K562 (cell line): ENCODE results near the gene SYMPK. TPM values are rescaled to one million over a fixed set of nuclear protein-coding genes. Genes with fewer than 3 reads are reported as not detected.

Experiments
- CBX2 ChIP-seq: fragments of 200-600 bp; sonication (generic); IDR thresholded peaks from one replicate; pipeline ENCODE4 v1.6.1; 2012; ENCODE audit warnings: mild to moderate bottlenecking, low read length, inconsistent platforms; ENCODE audit not compliant: insufficient read depth, poor library complexity, severe bottlenecking
- FOSL1 ChIP-seq: fragments of 200-800 bp; sonication (Bioruptor generic); conservative IDR thresholded peaks from 2 replicates; pipeline ENCODE4 v1.6.1; 2016; ENCODE audit warnings: missing genetic modification characterization, missing compliant biosample characterization
- JUNB ChIP-seq: fragments of 450-650 bp; formaldehyde crosslinking; conservative IDR thresholded peaks from 2 replicates; pipeline ENCODE4 v1.4.0; 2020; ENCODE audit warnings: mild to moderate bottlenecking
- MAFG ChIP-seq: fragments of 450-650 bp; conservative IDR thresholded peaks from 2 replicates; pipeline ENCODE4 v1.6.1; 2016; ENCODE audit warnings: missing genetic modification characterization, missing compliant biosample characterization
- THRAP3 ChIP-seq: fragments of 450-650 bp; IDR thresholded peaks from 2 replicates; pipeline ENCODE4 v1.6.1; 2016; ENCODE audit warnings: mild to moderate bottlenecking, inconsistent platforms, borderline replicate concordance
- ZNF445 ChIP-seq: fragments of 250-450 bp; sonication (Bioruptor Pico); IDR thresholded peaks from 2 replicates; pipeline ENCODE4 v1.4.0; 2020; ENCODE audit warnings: low read depth, mild to moderate bottlenecking, moderate library complexity
- ZNF518B ChIP-seq: fragments of 250-450 bp; sonication (Bioruptor Pico); IDR thresholded peaks from 2 replicates; pipeline ENCODE4 v1.5.0; 2021; ENCODE audit warnings: mild to moderate bottlenecking, moderate library complexity
- polyA plus RNA-seq, 8 experiments: library from polyadenylated mRNA; depleted of rRNA in 4 of 8; stranded (reverse) in 5 of 8; unstranded in 3 of 8; fragments of >200 nt; fragmentation: Nextera tagmentation in 2 of 8; fragmentation: Illumina TruSeq in 1 of 8; extraction: Ambion mirVana in 2 of 8; extraction: Trizol in 1 of 8; gene quantifications; 2 replicates each; pipeline versions ENCODE4 v1.2.1 to v1.2.3, GENCODE V29; 2011 to 2014; ENCODE audit warnings: inconsistent platforms in 1 of 8, missing spikeins in 1 of 8
- total RNA-seq, 7 experiments: library from RNA; depleted of rRNA in 6 of 7; stranded (reverse); fragments of >200 nt in 6 of 7; fragmentation: Illumina TruSeq in 2 of 7; extraction: Trizol in 2 of 7; gene quantifications; 2 replicates each; pipeline versions ENCODE4 v1.2.1 to v1.2.3, GENCODE V29; 2011 to 2021; ENCODE audit warnings: low replicate concordance in 1 of 7
- TF ChIP-seq, protein P1 (sequence below): fragments of 450-650 bp; IDR thresholded peaks from 2 replicates; pipeline ENCODE4 v1.6.1; 2016; ENCODE audit warnings: mild to moderate bottlenecking, moderate library complexity

The SYMPK gene
- total and polyA plus RNA-seq, 9 of the 15 experiments (the other 6 are each of a cell fraction or from before 2014, with no cell fraction given) = 0.73 to 95.5 (median 58.4) TPM

DNA sequence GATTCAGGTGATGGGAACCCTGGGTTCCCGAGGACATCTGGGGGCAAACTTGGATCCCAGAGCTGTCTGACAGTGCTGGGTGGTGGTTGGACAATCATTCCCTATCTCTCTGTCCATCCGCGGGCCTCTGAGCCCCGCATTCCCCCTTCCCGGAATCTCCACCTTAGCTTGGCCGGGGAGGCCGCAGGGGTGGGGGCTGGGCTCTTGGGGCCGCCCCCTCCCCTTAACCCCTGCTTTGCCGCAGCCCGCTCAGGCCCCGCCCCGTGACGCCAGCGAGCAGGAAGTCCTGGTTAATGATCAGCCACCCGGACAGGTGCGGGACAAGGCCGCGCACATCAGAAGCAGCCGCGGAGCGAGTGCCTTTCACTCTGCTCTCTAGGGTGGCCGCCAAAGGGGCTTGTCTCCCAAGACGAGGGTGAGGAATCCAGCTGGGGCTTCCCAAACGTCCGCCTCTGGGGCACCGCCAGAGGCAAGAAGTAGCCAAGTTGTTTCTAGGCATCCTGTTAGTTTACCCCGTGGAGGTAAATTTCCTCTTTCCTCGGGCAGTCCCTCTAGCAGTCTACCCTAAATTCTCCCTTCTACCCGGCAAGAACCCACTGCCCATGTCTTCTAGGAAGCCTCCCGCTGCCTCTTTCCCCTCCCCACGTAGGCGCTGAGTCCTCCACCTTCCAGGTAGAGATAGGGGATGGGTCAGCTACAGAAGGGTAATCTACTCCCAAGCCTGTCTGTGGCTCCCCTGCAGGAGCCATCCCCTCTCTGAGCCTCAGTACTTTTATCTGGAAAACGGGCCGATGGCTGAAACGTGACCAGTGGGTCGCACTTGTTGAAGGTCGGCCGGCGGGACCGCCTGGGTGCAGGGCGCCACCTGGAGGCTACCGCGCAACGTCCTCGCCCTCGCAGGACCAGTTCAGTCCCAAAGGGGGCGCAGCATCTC is 20.0 kb upstream of the SYMPK start (continued):
- TF ChIP-seq, protein P1, sequence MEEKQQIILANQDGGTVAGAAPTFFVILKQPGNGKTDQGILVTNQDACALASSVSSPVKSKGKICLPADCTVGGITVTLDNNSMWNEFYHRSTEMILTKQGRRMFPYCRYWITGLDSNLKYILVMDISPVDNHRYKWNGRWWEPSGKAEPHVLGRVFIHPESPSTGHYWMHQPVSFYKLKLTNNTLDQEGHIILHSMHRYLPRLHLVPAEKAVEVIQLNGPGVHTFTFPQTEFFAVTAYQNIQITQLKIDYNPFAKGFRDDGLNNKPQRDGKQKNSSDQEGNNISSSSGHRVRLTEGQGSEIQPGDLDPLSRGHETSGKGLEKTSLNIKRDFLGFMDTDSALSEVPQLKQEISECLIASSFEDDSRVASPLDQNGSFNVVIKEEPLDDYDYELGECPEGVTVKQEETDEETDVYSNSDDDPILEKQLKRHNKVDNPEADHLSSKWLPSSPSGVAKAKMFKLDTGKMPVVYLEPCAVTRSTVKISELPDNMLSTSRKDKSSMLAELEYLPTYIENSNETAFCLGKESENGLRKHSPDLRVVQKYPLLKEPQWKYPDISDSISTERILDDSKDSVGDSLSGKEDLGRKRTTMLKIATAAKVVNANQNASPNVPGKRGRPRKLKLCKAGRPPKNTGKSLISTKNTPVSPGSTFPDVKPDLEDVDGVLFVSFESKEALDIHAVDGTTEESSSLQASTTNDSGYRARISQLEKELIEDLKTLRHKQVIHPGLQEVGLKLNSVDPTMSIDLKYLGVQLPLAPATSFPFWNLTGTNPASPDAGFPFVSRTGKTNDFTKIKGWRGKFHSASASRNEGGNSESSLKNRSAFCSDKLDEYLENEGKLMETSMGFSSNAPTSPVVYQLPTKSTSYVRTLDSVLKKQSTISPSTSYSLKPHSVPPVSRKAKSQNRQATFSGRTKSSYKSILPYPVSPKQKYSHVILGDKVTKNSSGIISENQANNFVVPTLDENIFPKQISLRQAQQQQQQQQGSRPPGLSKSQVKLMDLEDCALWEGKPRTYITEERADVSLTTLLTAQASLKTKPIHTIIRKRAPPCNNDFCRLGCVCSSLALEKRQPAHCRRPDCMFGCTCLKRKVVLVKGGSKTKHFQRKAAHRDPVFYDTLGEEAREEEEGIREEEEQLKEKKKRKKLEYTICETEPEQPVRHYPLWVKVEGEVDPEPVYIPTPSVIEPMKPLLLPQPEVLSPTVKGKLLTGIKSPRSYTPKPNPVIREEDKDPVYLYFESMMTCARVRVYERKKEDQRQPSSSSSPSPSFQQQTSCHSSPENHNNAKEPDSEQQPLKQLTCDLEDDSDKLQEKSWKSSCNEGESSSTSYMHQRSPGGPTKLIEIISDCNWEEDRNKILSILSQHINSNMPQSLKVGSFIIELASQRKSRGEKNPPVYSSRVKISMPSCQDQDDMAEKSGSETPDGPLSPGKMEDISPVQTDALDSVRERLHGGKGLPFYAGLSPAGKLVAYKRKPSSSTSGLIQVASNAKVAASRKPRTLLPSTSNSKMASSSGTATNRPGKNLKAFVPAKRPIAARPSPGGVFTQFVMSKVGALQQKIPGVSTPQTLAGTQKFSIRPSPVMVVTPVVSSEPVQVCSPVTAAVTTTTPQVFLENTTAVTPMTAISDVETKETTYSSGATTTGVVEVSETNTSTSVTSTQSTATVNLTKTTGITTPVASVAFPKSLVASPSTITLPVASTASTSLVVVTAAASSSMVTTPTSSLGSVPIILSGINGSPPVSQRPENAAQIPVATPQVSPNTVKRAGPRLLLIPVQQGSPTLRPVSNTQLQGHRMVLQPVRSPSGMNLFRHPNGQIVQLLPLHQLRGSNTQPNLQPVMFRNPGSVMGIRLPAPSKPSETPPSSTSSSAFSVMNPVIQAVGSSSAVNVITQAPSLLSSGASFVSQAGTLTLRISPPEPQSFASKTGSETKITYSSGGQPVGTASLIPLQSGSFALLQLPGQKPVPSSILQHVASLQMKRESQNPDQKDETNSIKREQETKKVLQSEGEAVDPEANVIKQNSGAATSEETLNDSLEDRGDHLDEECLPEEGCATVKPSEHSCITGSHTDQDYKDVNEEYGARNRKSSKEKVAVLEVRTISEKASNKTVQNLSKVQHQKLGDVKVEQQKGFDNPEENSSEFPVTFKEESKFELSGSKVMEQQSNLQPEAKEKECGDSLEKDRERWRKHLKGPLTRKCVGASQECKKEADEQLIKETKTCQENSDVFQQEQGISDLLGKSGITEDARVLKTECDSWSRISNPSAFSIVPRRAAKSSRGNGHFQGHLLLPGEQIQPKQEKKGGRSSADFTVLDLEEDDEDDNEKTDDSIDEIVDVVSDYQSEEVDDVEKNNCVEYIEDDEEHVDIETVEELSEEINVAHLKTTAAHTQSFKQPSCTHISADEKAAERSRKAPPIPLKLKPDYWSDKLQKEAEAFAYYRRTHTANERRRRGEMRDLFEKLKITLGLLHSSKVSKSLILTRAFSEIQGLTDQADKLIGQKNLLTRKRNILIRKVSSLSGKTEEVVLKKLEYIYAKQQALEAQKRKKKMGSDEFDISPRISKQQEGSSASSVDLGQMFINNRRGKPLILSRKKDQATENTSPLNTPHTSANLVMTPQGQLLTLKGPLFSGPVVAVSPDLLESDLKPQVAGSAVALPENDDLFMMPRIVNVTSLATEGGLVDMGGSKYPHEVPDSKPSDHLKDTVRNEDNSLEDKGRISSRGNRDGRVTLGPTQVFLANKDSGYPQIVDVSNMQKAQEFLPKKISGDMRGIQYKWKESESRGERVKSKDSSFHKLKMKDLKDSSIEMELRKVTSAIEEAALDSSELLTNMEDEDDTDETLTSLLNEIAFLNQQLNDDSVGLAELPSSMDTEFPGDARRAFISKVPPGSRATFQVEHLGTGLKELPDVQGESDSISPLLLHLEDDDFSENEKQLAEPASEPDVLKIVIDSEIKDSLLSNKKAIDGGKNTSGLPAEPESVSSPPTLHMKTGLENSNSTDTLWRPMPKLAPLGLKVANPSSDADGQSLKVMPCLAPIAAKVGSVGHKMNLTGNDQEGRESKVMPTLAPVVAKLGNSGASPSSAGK = peak; percentile 30; the same call in 1 of the 2 replicates
- TF ChIP-seq JUNB (CRISPR knock-in tag) = no peak
- TF ChIP-seq THRAP3 = peak; percentile 57; the same call in 1 of the 2 replicates
- TF ChIP-seq ZNF518B (CRISPR knock-in tag) = no peak
- no peak for TF ChIP-seq ZNF445 (CRISPR knock-in tag)
- peak; percentile 38; the same call in 1 of the 2 replicates for TF ChIP-seq FOSL1
- TF ChIP-seq MAFG (tag) = no peak
- TF ChIP-seq CBX2 = no peak
